Measurements from ENCODE around the gene WEE1.

Gene WEE1

GRCh38 chr11:9624448-9624847 is 51.0 kb downstream of the WEE1 start:
- DNase-seq = no peak

- DNase-seq = no peak
These were observed 51.7 kb downstream of the WEE1 start for GRCh38 chr11:9625162-9625561.

DNA sequence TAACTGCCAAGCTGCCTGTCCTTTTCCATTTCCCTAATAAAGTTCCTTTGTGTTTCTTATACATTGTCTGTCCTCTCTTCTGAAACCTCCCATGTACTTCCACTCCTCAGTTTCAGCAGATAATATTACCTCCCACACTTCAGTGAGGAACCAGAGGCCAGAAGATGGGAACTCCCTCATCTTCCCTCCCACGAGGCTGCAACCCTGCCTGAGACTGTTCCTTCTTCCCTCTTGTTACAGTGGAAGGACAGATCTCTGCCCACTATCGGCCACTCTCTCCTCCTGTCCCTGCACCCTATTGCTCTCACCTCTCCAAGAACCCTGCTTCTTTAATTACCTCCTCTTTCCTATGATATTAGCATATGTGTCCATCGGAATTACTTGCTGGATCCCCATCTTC is 52.3 kb downstream of the WEE1 start:
- no peak for DNase-seq

DNA sequence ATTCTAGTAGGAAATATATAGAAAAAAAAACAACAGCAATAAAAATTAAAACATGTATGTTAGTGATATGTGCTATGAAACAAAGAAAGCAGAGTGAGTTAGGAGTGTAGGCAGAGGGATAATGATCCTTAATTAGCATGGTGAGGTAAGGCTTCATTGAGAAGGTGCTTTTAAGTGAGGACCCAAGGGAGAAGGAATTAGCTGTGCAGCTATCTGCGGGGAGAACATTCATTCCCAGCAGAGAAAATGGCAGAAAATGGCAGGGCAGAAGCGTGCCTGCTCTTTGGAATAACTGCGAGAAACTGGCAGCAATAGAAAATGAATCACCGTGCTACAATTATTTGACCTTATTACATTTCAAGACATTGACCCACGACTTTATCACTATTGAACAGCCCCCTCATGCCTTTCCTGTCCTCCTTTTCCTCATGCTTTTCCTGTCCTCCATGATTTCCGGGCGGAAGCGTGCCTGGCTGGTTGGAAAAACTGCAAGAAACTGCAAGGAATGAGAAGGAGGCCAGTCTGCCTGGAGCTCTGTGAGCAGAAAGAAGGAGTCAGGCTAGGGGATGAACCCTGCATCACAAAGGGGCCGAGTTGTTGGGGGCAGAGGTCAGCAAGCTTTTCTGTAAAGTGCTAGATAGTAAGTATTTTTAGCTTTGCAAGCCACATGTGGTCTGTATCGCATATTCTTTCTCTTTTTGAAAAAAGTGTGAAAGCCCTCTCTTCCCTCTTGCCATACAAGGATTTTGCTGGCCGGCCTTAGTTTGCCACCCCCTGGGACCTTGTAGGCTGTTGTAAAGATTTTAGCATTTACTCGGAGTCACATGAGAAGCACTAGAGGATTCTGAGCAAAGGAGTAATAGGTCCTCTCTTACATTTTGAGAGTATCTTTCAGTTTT is 53.3 kb downstream of the WEE1 start:
- DNase-seq = no peak

DNA sequence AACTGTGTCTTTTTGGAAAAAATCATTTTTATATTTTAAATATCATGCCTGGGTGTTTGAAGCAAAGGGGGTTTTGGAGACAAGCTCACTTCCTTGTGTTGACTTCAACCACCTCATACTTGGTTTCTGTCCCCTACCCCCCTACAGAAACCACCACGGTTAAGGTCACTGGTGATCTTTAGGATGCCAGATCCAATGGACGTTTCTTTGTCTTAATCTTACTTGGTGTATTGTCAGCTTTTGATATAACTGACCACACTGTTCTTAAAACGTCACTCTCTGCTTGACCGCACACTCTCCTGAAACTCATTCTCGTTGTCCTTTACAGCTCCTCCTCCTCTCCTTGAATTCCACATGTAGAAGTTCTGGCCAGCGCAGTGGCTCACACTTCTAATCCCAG is 55.6 kb downstream of the WEE1 start:
- DNase-seq = no peak

DNA sequence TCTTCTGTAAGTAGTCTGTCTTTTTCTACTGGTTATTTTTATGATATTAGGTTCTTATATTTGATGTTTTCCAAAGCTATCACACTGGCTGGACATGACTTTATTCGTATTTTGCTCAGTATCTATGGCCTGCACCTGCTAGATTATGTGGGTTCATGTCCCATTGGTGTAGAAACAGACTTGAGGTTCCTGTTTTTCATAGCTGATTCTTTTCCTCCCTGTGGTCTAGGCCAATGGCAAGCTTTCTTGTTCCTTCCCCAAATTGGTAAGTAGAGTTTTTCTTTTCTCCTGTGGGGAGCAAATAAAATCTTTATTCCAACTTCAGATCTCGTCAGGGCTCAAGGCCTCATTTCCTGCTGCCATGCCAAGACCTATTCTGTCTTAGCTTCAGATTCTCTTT is 60.2 kb downstream of the WEE1 start:
- DNase-seq = no peak

- DNase-seq = no peak
These were observed 63.2 kb downstream of the WEE1 start for GRCh38 chr11:9636691-9637090.

- no peak for DNase-seq
These were observed 65.6 kb downstream of the WEE1 start for GRCh38 chr11:9639099-9639498.
